Dermis lymphatic vessel endothelial cell (primary cell): ENCODE measurements around the gene KLHDC1. TPM values are rescaled to one million over a fixed set of nuclear protein-coding genes. Genes with fewer than 3 reads are reported as not detected.

Experiments
- total RNA-seq: library from RNA; depleted of rRNA; stranded (reverse); fragments of >200 nt; gene quantifications from 2 replicates; pipeline ENCODE4 v1.2.1, GENCODE V29; 2014

The KLHDC1 gene
- 2.6 and 3.6 TPM in 2 replicates for total RNA-seq

GRCh38 chr14:49692811-49693734 is at the start of gene KLHDC1:
Gene KLHDC1 (plus strand): TSS chr14:49693120. CDS start chr14:49693195, 75 bp downstream.

GRCh38 chr14:49687942-49688700 is 4.8 kb upstream of the KLHDC1 start, which contains the start of gene POLE2:
Gene POLE2 (minus strand): TSS chr14:49688214. CDS start chr14:49688203, 11 bp downstream.

GRCh38 chr14:49767571-49768300 is 74.8 kb downstream of the KLHDC1 start, which contains the start of gene KLHDC2:
Gene KLHDC2 (plus strand): TSS chr14:49768153. CDS start chr14:49768469, 316 bp downstream.

Other genes with a start within 250 kb of the KLHDC1 start
- gene RPS29, start 106.7 kb upstream of the KLHDC1 start, total RNA-seq: 1,774 and 3,071 TPM in 2 replicates
- gene LRR1, start 94.2 kb upstream of the KLHDC1 start, total RNA-seq: 12.4 and 12.9 TPM in 2 replicates
- gene RPL36AL, start 72.5 kb upstream of the KLHDC1 start, total RNA-seq: 271 and 341 TPM in 2 replicates
- 53.7 and 63.3 TPM in 2 replicates for gene MGAT2, start 72.3 kb upstream of the KLHDC1 start, total RNA-seq
- gene DNAAF2, start 57.9 kb upstream of the KLHDC1 start, total RNA-seq: 9.0 and 10.7 TPM in 2 replicates
- gene POLE2, start 4.9 kb upstream of the KLHDC1 start, total RNA-seq: 3.4 and 4.2 TPM in 2 replicates
- 87.9 and 91.1 TPM in 2 replicates for gene KLHDC2, start 75.0 kb downstream of the KLHDC1 start, total RNA-seq
- 54.2 and 64.0 TPM in 2 replicates for gene NEMF, start 159.7 kb downstream of the KLHDC1 start, total RNA-seq
- gene ARF6, start 200.0 kb downstream of the KLHDC1 start, total RNA-seq: 54.3 and 61.5 TPM in 2 replicates